Hepatocyte (in vitro differentiated cells): ENCODE data around the gene APOL5. TPM values are rescaled to one million over a fixed set of nuclear protein-coding genes. Genes with fewer than 3 reads are reported as not detected.

Experiments
- DNase-seq: peaks from one replicate; pipeline ENCODE4 v3.0.0-alpha.2; 2016; ENCODE audit warnings: low spot score
- H2AFZ ChIP-seq: fragments of 200-600 bp; sonication (generic); 2 replicates; pipeline ENCODE4 v1.6.0; 2016; ENCODE audit warnings: antibody characterized with exemption, mild to moderate bottlenecking
- H3K27ac ChIP-seq: fragments of 200-600 bp; sonication (generic); 2 replicates; pipeline ENCODE4 v1.5.1; 2016; ENCODE audit warnings: mild to moderate bottlenecking
- H3K27me3 ChIP-seq: fragments of 200-600 bp; sonication (generic); 2 replicates; pipeline ENCODE4 v1.6.1; 2016
- H3K36me3 ChIP-seq: fragments of 200-600 bp; sonication (generic); replicated peaks from 2 replicates; pipeline ENCODE4 v1.5.1; 2016; ENCODE audit warnings: low read depth; ENCODE audit not compliant: insufficient read depth
- H3K4me1 ChIP-seq: fragments of 200-600 bp; sonication (generic); 2 replicates; pipeline ENCODE4 v1.5.1; 2016; ENCODE audit warnings: mild to moderate bottlenecking, moderate library complexity; ENCODE audit not compliant: insufficient read depth
- H3K4me2 ChIP-seq: fragments of 200-600 bp; sonication (generic); 2 replicates; pipeline ENCODE4 v1.6.0; 2016
- H3K4me3 ChIP-seq: fragments of 200-600 bp; sonication (generic); 2 replicates; pipeline ENCODE4 v1.5.1; 2016; ENCODE audit warnings: mild to moderate bottlenecking
- H3K79me2 ChIP-seq: fragments of 200-600 bp; sonication (generic); 2 replicates; pipeline ENCODE4 v1.6.0; 2017; ENCODE audit warnings: mild to moderate bottlenecking
- H3K9me2 ChIP-seq: fragments of 200-600 bp; sonication (generic); replicated peaks from 2 replicates; pipeline ENCODE4 v1.6.0; 2017; ENCODE audit warnings: mild to moderate bottlenecking; ENCODE audit not compliant: insufficient read depth
- H3K9me3 ChIP-seq: fragments of 200-600 bp; sonication (generic); 2 replicates; pipeline ENCODE4 v1.5.1; 2016; ENCODE audit warnings: low read depth, mild to moderate bottlenecking
- H4K20me1 ChIP-seq: fragments of 200-600 bp; sonication (generic); 2 replicates; pipeline ENCODE4 v1.6.0; 2016; ENCODE audit warnings: mild to moderate bottlenecking; ENCODE audit not compliant: insufficient read depth, poor library complexity, severe bottlenecking
- EZH2 ChIP-seq: fragments of 200-600 bp; sonication (generic); IDR thresholded peaks from 2 replicates; pipeline ENCODE4 v1.6.1; 2016; ENCODE audit warnings: antibody characterized with exemption, mild to moderate bottlenecking, borderline replicate concordance
- EZH2phosphoT487 ChIP-seq: fragments of 200-600 bp; sonication (generic); IDR thresholded peaks from one replicate; pipeline ENCODE4 v1.6.1; 2018; ENCODE audit warnings: antibody characterized with exemption, mild to moderate bottlenecking, low read depth, moderate library complexity; ENCODE audit not compliant: unreplicated experiment, severe bottlenecking
- WGBS: methylation state at CpG from one replicate; pipeline ENCODE4 v1.1.6; 2016; ENCODE audit warnings: low lambda C conversion rate; ENCODE audit errors: missing lambda C conversion rate; 5-methylcytosine and 5-hydroxymethylcytosine counted together
- polyA plus RNA-seq: library from polyadenylated mRNA; unstranded; fragments of >200 nt; fragmentation: Nextera tagmentation; extraction: Ambion mirVana; gene quantifications from 2 replicates; pipeline ENCODE4 v1.2.1, GENCODE V29; 2016
- total RNA-seq: library from RNA; depleted of rRNA; stranded (reverse); fragments of >200 nt; gene quantifications from 2 replicates; pipeline ENCODE4 v1.2.3, GENCODE V29; 2014
- TF ChIP-seq, protein P1 (sequence below): fragments of 200-600 bp; sonication (generic); IDR thresholded peaks from 2 replicates; pipeline ENCODE4 v1.5.1; 2016; ENCODE audit warnings: antibody characterized with exemption, mild to moderate bottlenecking; ENCODE audit not compliant: poor library complexity

Gene APOL5
- total and polyA plus RNA-seq, 2 experiments from 2014 or later = not detected

DNA sequence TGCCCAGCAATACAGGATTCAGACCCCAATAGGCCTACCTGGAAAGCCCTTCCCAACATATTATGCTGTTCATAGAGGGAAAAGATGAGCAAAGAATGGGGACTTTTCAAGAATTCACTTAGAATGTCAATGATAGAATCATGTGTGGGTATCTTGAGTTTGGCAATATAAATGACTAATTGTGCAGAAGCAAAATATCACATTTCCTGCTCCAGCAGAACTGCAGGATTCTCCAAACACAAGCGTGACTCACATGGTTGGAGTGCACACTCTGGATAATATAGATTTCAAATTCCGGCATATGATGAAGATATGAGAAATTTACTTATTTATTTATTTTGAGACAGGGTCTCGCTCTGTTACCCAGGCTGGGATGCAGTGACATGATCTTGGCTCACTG lies 12.5 kb upstream of the APOL5 start:
- Histone ChIP-seq H2AFZ (no peak overlapping the region), H3K4me1 (no peaks in the 10 kb centered on the region), H3K36me3 (no peaks in the 10 kb centered on the region), H3K79me2 (no peaks in the 10 kb centered on the region), H3K9me3 (no peaks in the 10 kb centered on the region), H4K20me1 (no peaks in the 10 kb centered on the region), H3K9me2 (no peaks in the 10 kb centered on the region), H3K27me3 (no peaks in the 10 kb centered on the region), H3K4me3 (no peak overlapping the region), H3K4me2 (no peak overlapping the region), H3K27ac (no peak overlapping the region)
- 87% methylated on average over 3 of the region's 3 CpGs for WGBS
- no peak for DNase-seq
- TF ChIP-seq EZH2 = no peak
- no peak for TF ChIP-seq EZH2phosphoT487
- TF ChIP-seq, protein P1, sequence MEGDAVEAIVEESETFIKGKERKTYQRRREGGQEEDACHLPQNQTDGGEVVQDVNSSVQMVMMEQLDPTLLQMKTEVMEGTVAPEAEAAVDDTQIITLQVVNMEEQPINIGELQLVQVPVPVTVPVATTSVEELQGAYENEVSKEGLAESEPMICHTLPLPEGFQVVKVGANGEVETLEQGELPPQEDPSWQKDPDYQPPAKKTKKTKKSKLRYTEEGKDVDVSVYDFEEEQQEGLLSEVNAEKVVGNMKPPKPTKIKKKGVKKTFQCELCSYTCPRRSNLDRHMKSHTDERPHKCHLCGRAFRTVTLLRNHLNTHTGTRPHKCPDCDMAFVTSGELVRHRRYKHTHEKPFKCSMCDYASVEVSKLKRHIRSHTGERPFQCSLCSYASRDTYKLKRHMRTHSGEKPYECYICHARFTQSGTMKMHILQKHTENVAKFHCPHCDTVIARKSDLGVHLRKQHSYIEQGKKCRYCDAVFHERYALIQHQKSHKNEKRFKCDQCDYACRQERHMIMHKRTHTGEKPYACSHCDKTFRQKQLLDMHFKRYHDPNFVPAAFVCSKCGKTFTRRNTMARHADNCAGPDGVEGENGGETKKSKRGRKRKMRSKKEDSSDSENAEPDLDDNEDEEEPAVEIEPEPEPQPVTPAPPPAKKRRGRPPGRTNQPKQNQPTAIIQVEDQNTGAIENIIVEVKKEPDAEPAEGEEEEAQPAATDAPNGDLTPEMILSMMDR = no peak

DNA sequence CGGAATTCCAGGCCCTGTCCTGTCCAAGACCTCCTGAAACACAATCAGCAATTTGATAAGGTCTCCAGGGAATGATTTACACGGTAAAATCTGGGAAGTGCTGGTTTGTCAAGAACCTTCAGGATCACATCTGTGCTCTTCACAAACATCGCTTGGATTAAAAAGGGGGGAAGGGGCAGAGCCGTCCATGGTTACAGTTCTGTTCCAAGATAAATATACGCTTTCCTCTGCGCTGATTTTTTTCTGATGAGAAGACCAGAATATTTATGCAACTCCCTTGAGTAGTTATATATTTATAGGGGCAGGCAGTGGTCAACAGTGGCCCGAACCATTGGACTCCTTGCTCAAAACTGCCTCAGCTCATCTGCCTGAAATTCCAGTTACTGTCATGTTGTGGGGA lies 9.2 kb upstream of the APOL5 start:
- Histone ChIP-seq H3K27me3 (no peaks in the 10 kb centered on the region), H3K4me3 (no peak overlapping the region), H2AFZ (no peak overlapping the region), H3K36me3 (no peaks in the 10 kb centered on the region), H3K4me2 (no peak overlapping the region), H3K27ac (no peak overlapping the region), H4K20me1 (no peaks in the 10 kb centered on the region), H3K4me1 (no peaks in the 10 kb centered on the region), H3K79me2 (no peaks in the 10 kb centered on the region), H3K9me3 (no peaks in the 10 kb centered on the region), H3K9me2 (no peaks in the 10 kb centered on the region)
- 77% methylated on average over 7 of the region's 7 CpGs for WGBS
- DNase-seq = no peak
- TF ChIP-seq EZH2 (no peak), EZH2phosphoT487 (no peak)
- TF ChIP-seq, protein P1 = no peak

DNA sequence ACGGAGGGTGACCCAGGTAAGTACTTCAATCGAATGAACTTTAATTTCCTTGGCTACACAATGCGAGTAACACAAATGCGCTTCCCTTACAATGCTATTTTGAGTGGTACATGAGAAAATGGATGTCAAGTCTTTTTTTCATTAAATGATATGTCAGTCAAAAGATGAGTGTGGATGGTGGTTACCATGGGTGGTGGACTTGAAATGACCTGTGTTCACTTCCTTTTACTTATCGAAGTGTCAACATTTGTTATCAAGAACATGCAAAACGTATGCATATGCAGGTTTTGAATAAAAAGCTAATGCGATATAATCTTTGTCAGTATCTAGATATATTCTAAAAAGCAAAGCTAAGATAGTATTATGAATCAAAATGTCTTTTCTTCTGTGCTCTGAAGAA lies 8.8 kb upstream of the APOL5 start:
- Histone ChIP-seq H2AFZ (no peak overlapping the region), H3K27ac (no peak overlapping the region), H3K9me2 (no peaks in the 10 kb centered on the region), H3K27me3 (no peaks in the 10 kb centered on the region), H3K9me3 (no peaks in the 10 kb centered on the region), H3K4me3 (no peak overlapping the region), H3K79me2 (no peaks in the 10 kb centered on the region), H3K36me3 (no peaks in the 10 kb centered on the region), H3K4me1 (no peaks in the 10 kb centered on the region), H3K4me2 (no peak overlapping the region), H4K20me1 (no peaks in the 10 kb centered on the region)
- DNase-seq = no peak
- WGBS = 88% methylated on average over 7 of the region's 7 CpGs
- TF ChIP-seq EZH2 (no peak), EZH2phosphoT487 (no peak)
- TF ChIP-seq, protein P1 = no peak

DNA sequence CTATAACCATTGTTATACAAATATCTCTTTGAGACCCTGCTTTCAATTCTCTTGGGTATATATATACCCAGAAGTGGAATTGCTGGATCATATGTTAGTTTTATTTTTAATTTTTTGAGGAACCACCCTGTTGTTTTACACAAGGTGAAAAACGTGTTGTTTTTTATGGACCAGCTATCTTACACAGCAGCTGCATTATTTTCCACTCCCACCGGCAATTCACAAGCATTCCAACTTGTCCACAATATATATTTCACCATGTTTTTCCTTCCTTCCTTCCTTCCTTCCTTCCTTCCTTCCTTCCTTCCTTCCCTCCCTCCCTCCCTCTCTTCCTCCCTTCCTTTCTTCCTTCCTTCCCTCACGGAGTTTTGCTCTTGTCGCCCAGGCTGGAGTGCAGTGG lies 6.3 kb upstream of the APOL5 start:
- WGBS = 89% methylated on average over 2 of the region's 4 CpGs
- TF ChIP-seq EZH2phosphoT487 (no peak), EZH2 (no peak)
- TF ChIP-seq, protein P1 = no peak

More for the DNA sequence above, 6.3 kb upstream of the APOL5 start:
- no peaks in the 10 kb centered on the region for H3K9me3 ChIP-seq
- H3K4me2 ChIP-seq = no peak overlapping the region
- H3K4me1 ChIP-seq = no peaks in the 10 kb centered on the region
- no peaks in the 10 kb centered on the region for H3K9me2 ChIP-seq
- H3K36me3 ChIP-seq = no peaks in the 10 kb centered on the region
- no peak overlapping the region for H3K4me3 ChIP-seq
- no peaks in the 10 kb centered on the region for H3K79me2 ChIP-seq
- DNase-seq = no peak
- no peaks in the 10 kb centered on the region for H4K20me1 ChIP-seq
- no peaks in the 10 kb centered on the region for H3K27me3 ChIP-seq
- H2AFZ ChIP-seq = no peak overlapping the region
- no peak overlapping the region for H3K27ac ChIP-seq
